GM12878 (cell line): ENCODE results near the gene AIG1. TPM values are rescaled to one million over a fixed set of nuclear protein-coding genes. Genes with fewer than 3 reads are reported as not detected.

ENCODE experiments used
- ATAC-seq: fragments of 200-7000 bp; cut with Tn5 transposase; 3 replicates; pipeline ENCODE4 v1.9.1; 2020; ENCODE audit warnings: mild to moderate bottlenecking, moderate library complexity
- BruUV-seq: library from RNA; stranded (reverse); fragments of 400-500 nt; replicated peaks from 2 replicates; lab custom pipeline; 2021; lab: Mats Ljungman, UMichigan
- CTCF ChIA-PET: fragments of 300-600 bp; sonication (Branson Sonifier 250); formaldehyde crosslinking; extraction: SDS; loops from one replicate; lab custom pipeline; 2021; ENCODE audit warnings: inconsistent platforms; lab: Yijun Ruan, JAX
- POLR2A ChIA-PET: fragments of 350-600 bp; formaldehyde crosslinking; extraction: SDS; loops from one replicate; lab custom pipeline; 2021; ENCODE audit warnings: inconsistent platforms; lab: Charles Lee
- RAD21 ChIA-PET: fragments of 300-600 bp; sonication (Branson Sonifier 250); formaldehyde crosslinking; loops from one replicate; lab custom pipeline; 2023; ENCODE audit warnings: antibody characterized with exemption; ENCODE audit not compliant: unreplicated experiment; lab: Charles Lee
- SMC1A ChIA-PET: fragments of 300-600 bp; sonication (Branson Sonifier 250); formaldehyde crosslinking; loops from one replicate; lab custom pipeline; 2023; ENCODE audit not compliant: unreplicated experiment, uncharacterized antibody; lab: Charles Lee
- DNase-seq: peaks from one replicate; pipeline ENCODE4 v3.0.0-alpha.2; 2011; ENCODE audit warnings: low read depth, low spot score
- FAIRE-seq: peaks from 3 replicates; lab custom pipeline; 2011; peaks lifted over from hg19 to GRCh38; lab: Jason Lieb, UNC
- H2AFZ ChIP-seq: 2 replicates; pipeline ENCODE4 v1.6.0; 2011; ENCODE audit warnings: low read depth, low read length, control low read depth; ENCODE audit not compliant: control insufficient read depth
- H3K27ac ChIP-seq: 2 replicates; pipeline ENCODE4 v1.5.1; 2011; ENCODE audit warnings: control low read depth; ENCODE audit not compliant: control insufficient read depth, insufficient read depth
- H3K27me3 ChIP-seq, 2 experiments: replicated peaks in 1 of 2; 2 replicates each; pipeline versions ENCODE4 v1.6.0 to v1.6.1; 2011; ENCODE audit warnings: low read length in 1 of 2; ENCODE audit not compliant: control insufficient read depth in 2 of 2, insufficient read depth in 2 of 2
- H3K36me3 ChIP-seq, 2 experiments: 2 replicates each; pipeline ENCODE4 v1.5.1; 2011; ENCODE audit warnings: low read length in 1 of 2; ENCODE audit not compliant: control insufficient read depth in 2 of 2, insufficient read depth in 2 of 2
- H3K4me1 ChIP-seq: 2 replicates; pipeline ENCODE4 v1.6.1; 2011; ENCODE audit warnings: mild to moderate bottlenecking, low read length, moderate library complexity, mixed read lengths; ENCODE audit not compliant: control insufficient read depth, insufficient read depth
- H3K4me2 ChIP-seq: 2 replicates; pipeline ENCODE4 v1.6.0; 2011; ENCODE audit warnings: control low read depth; ENCODE audit not compliant: control insufficient read depth, insufficient read depth
- H3K4me3 ChIP-seq: fragments of 200-600 bp; sonication (generic); 2 replicates; pipeline ENCODE4 v1.5.1; 2016
- H3K79me2 ChIP-seq: 2 replicates; pipeline ENCODE4 v1.6.0; 2011; ENCODE audit warnings: low read length; ENCODE audit not compliant: control insufficient read depth, insufficient read depth
- H3K9ac ChIP-seq: 2 replicates; pipeline ENCODE4 v1.8.0; 2011; ENCODE audit warnings: low read length, control low read depth, mixed read lengths; ENCODE audit not compliant: control insufficient read depth, insufficient read depth
- H3K9me3 ChIP-seq: replicated peaks from 3 replicates; pipeline ENCODE4 v1.5.1; 2011; ENCODE audit warnings: mild to moderate bottlenecking, low read length; ENCODE audit not compliant: control insufficient read depth, insufficient read depth
- H4K20me1 ChIP-seq: 2 replicates; pipeline ENCODE4 v1.6.0; 2011; ENCODE audit not compliant: control insufficient read depth, insufficient read depth
- ELK1 ChIP-seq: IDR thresholded peaks from 2 replicates; pipeline ENCODE4 v1.6.1; 2012; ENCODE audit warnings: low read depth, low read length, improper control_type of control experiment
- MEF2B ChIP-seq: fragments of 450-650 bp; IDR thresholded peaks from 2 replicates; pipeline ENCODE4 v1.6.1; 2018; ENCODE audit warnings: mild to moderate bottlenecking, moderate library complexity; ENCODE audit not compliant: partially characterized antibody, poor library complexity, severe bottlenecking
- SKIL ChIP-seq: fragments of 450-650 bp; IDR thresholded peaks from 2 replicates; pipeline ENCODE4 v1.6.1; 2017; ENCODE audit warnings: mild to moderate bottlenecking, low read depth, inconsistent platforms; ENCODE audit not compliant: poor library complexity, severe bottlenecking
- SREBF2 ChIP-seq: IDR thresholded peaks from 2 replicates; pipeline ENCODE4 v1.6.1; 2012; ENCODE audit warnings: mild to moderate bottlenecking, low read length
- TARDBP ChIP-seq: IDR thresholded peaks from 2 replicates; pipeline ENCODE4 v1.6.1; 2016; ENCODE audit warnings: borderline replicate concordance
- WGBS: methylation state at CpG from one replicate; pipeline ENCODE4 v1.1.6; 2016; ENCODE audit warnings: low lambda C conversion rate; ENCODE audit not compliant: insufficient replicate concordance, insufficient coverage; ENCODE audit errors: missing lambda C conversion rate; 5-methylcytosine and 5-hydroxymethylcytosine counted together
- in situ Hi-C: fragments of 300-500 bp; cut with MboI; formaldehyde crosslinking; loops from 9 replicates; pipeline ENCODE4 v1.14.3; 2018; ENCODE audit warnings: mixed read lengths
- intact Hi-C: fragments of 100-400 bp; cut with micrococcal nuclease; formaldehyde crosslinking; loops from one replicate; pipeline ENCODE4 v1.14.2; 2022; ENCODE audit not compliant: unreplicated experiment
- polyA plus RNA-seq, 11 experiments: library from polyadenylated mRNA; depleted of rRNA in 4 of 11; unstranded in 6 of 11; stranded (reverse) in 5 of 11; fragments of >200 nt; fragmentation: Nextera tagmentation in 4 of 11; fragmentation: Illumina TruSeq in 1 of 11; extraction: Ambion mirVana in 4 of 11; extraction: Trizol in 1 of 11; gene quantifications; 1 replicate in 1 of 11; 2 replicates in 10 of 11; pipeline versions ENCODE4 v1.2.1 to v1.2.3, GENCODE V29; 2011 to 2016; ENCODE audit warnings: inconsistent platforms in 2 of 11, missing spikeins in 2 of 11, low read depth in 1 of 11
- total RNA-seq, 4 experiments: library from RNA; depleted of rRNA in 3 of 4; stranded (reverse); fragments of >200 nt in 3 of 4; fragmentation: Illumina TruSeq in 1 of 4; extraction: Trizol in 1 of 4; gene quantifications; 2 replicates each; pipeline versions ENCODE4 v1.2.1 to v1.2.3, GENCODE V29; 2013 to 2021

The AIG1 gene
- total and polyA plus RNA-seq, 10 of the 15 experiments (the other 5 are each of a cell fraction or from before 2014, with no cell fraction given), result 27.0 to 74.5 (median 36.4) TPM

DNA sequence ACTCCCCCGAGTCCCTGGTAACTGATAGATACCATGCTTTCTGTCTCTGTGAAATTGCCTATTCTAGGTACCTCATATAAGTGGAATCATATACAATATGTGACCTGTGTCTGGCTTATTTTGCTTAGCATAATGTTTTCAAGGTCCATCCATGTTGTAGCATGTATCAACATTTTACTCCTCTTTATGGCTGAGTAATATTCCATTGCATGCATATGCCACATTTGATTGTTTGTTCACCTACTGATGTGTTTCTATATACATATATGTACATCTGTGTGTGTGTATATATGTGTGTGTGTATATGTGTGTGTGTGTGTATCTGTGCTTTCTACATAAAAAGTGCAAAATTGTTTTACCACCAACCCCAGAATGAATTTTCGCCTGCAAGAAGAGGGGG lies 270.7 kb downstream of the AIG1 start:
- no peaks in the 10 kb centered on the region for H3K4me1 ChIP-seq
- H3K79me2 ChIP-seq, result no peaks in the 10 kb centered on the region
- 96% methylated on average over 2 of the region's 2 CpGs for WGBS
- in situ Hi-C loops, result no loop called here
- no peak for FAIRE-seq
- ChIA-PET RAD21 (no interaction called here), SMC1A (no interaction called here), CTCF (interaction anchor here (1.5 kb wide), 1 partner anchor 7 kb away, joined by 3 read pairs; no protein-coding TSS in a partner anchor), POLR2A (no interaction called here)
- no peaks in the 10 kb centered on the region for H3K9me3 ChIP-seq
- H2AFZ ChIP-seq, result no peak overlapping the region
- intact Hi-C loops, result loop anchor here (10.0 kb wide), 1 partner anchor 767 kb away; no protein-coding TSS in a partner anchor
- no peak overlapping the region for H3K4me3 ChIP-seq
- H3K27me3 ChIP-seq, result no peaks in the 10 kb centered on the region
- BruUV-seq, result no TSS peak
- DNase-seq, result no peak
- no peak for ATAC-seq
- no peaks in the 10 kb centered on the region for H4K20me1 ChIP-seq
- H3K27ac ChIP-seq, result no peak overlapping the region
- TF ChIP-seq SREBF2, result no peak
- no peak for TF ChIP-seq ELK1
- TF ChIP-seq SKIL, result no peak
- no peak for TF ChIP-seq TARDBP
- no peak for TF ChIP-seq MEF2B
- H3K4me2 ChIP-seq, result no peak overlapping the region
- no peaks in the 10 kb centered on the region for H3K36me3 ChIP-seq
- no peak overlapping the region for H3K9ac ChIP-seq
